Measurements from ENCODE around the gene MTERF2. TPM values are rescaled to one million over a fixed set of nuclear protein-coding genes. Genes with fewer than 3 reads are reported as not detected.

Gene MTERF2
- total and polyA plus RNA-seq, 2 donors (not counting 3 experiments of a cell fraction or from before 2014, with no cell fraction given) = 3.4 to 9.6 TPM

DNA sequence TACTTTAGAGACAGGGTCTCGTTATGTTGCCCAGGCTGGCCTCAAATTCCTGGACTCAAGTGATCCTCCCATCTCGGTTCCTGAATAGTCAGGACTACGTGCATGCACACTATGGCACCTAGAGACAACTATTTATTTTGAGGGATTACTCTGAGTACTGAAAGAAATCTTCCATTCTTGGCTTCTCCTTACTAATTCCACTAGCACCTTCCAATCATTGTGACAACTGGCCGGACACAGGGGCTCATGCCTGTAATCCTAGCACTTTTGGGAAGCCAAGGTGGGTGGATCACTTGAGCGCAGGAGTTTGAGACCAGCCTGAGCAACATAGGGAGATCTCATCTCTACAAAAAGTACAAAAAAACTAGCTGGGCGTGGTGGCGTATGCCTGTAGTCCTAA lies 42.1 kb upstream of the MTERF2 start:
- H3K9ac ChIP-seq (replicated peaks; ENCODE audit: extremely low read depth, insufficient read depth, low read length) = no peak overlapping the region
- peaks cover 17% of the 10 kb centered on the region for H3K4me1 ChIP-seq (ENCODE audit: control insufficient read depth, extremely low read depth, insufficient read depth, low read length)
- no peak for FAIRE-seq
- CTCF ChIA-PET = interaction anchor here (0.8 kb wide), 1 partner anchor 14 kb away, joined by 3 read pairs; no protein-coding TSS in a partner anchor
- no peak for DNase-seq (ENCODE audit: low read depth, low spot score)
- dilution Hi-C loops (cut with MboI; ENCODE audit: extremely low pct_ligation_motif_present, low sequenced_read_pairs) = no loop called here
- POLR2A ChIA-PET = no interaction called here
- H3K36me3 ChIP-seq (ENCODE audit: control insufficient read depth in 2 of 2, extremely low read depth in 1 of 2, insufficient read depth in 2 of 2, low read length in 2 of 2) = no peaks in the 10 kb centered on the region
- no TSS peak for BruUV-seq (replicated peaks)
- H2AFZ ChIP-seq (ENCODE audit: low read depth, low read length) = no peak overlapping the region
- no peaks in the 10 kb centered on the region for H4K20me1 ChIP-seq (replicated peaks; ENCODE audit: control insufficient read depth, extremely low read depth, insufficient read depth, low read length)
- no peaks in the 10 kb centered on the region for H3K9me1 ChIP-seq (replicated peaks; ENCODE audit: control insufficient read depth, extremely low read depth, insufficient read depth, low read length)
- no peak overlapping the region for H3K4me2 ChIP-seq (ENCODE audit: insufficient read depth, low read length)
- no peaks in the 10 kb centered on the region for H3K27me3 ChIP-seq (ENCODE audit: control insufficient read depth in 2 of 2, insufficient read depth in 2 of 2, low read length in 2 of 2)
- no peak overlapping the region for H3K4me3 ChIP-seq (replicated peaks in 1 of 3; ENCODE audit: insufficient read depth in 1 of 3, low read depth in 1 of 3, low read length in 3 of 3)
- no peak overlapping the region for H3K27ac ChIP-seq (ENCODE audit: insufficient read depth, low read depth, low read length)
- peaks cover 17% of the 10 kb centered on the region for H3K79me2 ChIP-seq (ENCODE audit: control insufficient read depth, insufficient read depth, low read length)
- intact Hi-C loops (cut with micrococcal nuclease) = no loop called here
- no peaks in the 10 kb centered on the region for H3K9me3 ChIP-seq (replicated peaks; ENCODE audit: control insufficient read depth, insufficient read depth, low read length)
- TF ChIP-seq EZH2 (IDR thresholded peaks at IDR 0.05; ENCODE audit: borderline replicate concordance, low read depth, low read length, severe bottlenecking) = no peak
- TF ChIP-seq, protein P1, sequence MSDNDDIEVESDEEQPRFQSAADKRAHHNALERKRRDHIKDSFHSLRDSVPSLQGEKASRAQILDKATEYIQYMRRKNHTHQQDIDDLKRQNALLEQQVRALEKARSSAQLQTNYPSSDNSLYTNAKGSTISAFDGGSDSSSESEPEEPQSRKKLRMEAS (IDR thresholded peaks at IDR 0.05; ENCODE audit: insufficient read depth, insufficient read length) = no peak
- no peak for TF ChIP-seq MYC (IDR thresholded peaks at IDR 0.05; ENCODE audit: low read depth, low read length)
- TF ChIP-seq, protein P2, sequence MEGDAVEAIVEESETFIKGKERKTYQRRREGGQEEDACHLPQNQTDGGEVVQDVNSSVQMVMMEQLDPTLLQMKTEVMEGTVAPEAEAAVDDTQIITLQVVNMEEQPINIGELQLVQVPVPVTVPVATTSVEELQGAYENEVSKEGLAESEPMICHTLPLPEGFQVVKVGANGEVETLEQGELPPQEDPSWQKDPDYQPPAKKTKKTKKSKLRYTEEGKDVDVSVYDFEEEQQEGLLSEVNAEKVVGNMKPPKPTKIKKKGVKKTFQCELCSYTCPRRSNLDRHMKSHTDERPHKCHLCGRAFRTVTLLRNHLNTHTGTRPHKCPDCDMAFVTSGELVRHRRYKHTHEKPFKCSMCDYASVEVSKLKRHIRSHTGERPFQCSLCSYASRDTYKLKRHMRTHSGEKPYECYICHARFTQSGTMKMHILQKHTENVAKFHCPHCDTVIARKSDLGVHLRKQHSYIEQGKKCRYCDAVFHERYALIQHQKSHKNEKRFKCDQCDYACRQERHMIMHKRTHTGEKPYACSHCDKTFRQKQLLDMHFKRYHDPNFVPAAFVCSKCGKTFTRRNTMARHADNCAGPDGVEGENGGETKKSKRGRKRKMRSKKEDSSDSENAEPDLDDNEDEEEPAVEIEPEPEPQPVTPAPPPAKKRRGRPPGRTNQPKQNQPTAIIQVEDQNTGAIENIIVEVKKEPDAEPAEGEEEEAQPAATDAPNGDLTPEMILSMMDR (IDR thresholded peaks at IDR 0.05; ENCODE audit: extremely low read depth in 1 of 2, insufficient read depth in 1 of 2, low read depth in 1 of 2, low read length in 2 of 2) = no peak
- TF ChIP-seq POLR2AphosphoS5 (IDR thresholded peaks at IDR 0.05; ENCODE audit: insufficient read depth, low read depth, low read length) = no peak
- no peak for TF ChIP-seq JUN (IDR thresholded peaks at IDR 0.05; ENCODE audit: borderline replicate concordance, insufficient read depth, insufficient read length, low read depth)
- TF ChIP-seq GATA2 (IDR thresholded peaks at IDR 0.05; ENCODE audit: insufficient read depth, insufficient read length, low read depth, low read length) = no peak
- no peak for TF ChIP-seq FOS (IDR thresholded peaks at IDR 0.05; ENCODE audit: borderline replicate concordance, insufficient read depth, low read length)
